SIG-M5 treated with dmso at 0.1 percent for 504 hours (cell line): ENCODE measurements around the gene POLR1A.
"Not testable (repeated sequence)": the region's sequence is repeated elsewhere in the genome, so short reads cannot be mapped to it uniquely, and the experiment has no call there.

Experiments used
- DNase-seq: peaks from one replicate; lab custom pipeline; 2025; ENCODE audit not compliant: unreplicated experiment; lab: John Stamatoyannopoulos, UW

POLR1A gene

GRCh38 chr2:86000131-86000937 lies 105.4 kb downstream of the POLR1A start:
- peak; percentile 78 for DNase-seq

- DNase-seq: peak; percentile 72
Observed at GRCh38 chr2:85999061-85999831, 106.4 kb downstream of the POLR1A start.

DNA sequence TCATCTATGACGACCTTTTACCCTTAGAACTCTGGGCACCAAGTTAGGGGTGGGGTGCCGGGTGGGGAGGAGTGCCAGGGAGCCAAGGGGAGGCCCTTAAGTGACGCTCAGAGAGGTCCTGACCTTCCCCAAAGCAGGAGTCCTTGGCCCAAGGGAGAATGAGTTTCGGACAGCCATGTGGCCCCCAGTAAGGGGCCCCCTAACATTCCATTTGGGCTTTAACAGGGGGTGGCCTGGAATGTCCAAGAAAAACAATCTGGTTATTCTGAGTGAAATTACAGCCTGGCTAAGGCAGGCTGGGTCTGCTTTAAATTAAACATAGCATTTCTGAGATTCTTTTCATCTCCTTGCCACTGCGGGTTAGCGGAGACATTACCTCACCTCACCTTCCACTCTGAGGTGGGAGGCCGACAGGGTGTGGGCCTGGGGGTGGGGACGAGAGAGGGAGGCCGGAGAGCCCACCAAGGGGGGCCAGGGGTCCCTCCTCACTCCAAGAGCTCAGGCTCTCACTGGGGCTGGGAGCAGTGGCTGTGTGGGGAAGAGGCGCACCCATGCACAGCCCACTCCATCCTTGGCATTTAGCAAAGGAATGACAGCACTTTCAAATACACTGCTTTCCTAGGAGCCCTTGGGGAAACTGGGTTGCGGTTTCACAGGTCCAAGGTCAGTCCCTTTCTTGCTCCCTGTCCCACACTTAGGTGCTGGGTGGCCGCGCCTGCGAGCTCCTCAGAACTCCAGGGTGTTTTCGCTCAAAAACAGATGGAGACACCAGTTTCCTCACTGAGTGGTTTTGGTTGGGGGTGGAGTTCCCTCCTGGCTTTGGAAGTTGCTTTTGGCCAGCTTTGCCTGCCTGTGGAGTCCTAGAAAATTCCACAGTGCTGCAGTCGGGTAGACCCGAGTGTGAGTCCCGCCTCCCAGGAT lies 107.4 kb downstream of the POLR1A start:
- no peak for DNase-seq

DNA sequence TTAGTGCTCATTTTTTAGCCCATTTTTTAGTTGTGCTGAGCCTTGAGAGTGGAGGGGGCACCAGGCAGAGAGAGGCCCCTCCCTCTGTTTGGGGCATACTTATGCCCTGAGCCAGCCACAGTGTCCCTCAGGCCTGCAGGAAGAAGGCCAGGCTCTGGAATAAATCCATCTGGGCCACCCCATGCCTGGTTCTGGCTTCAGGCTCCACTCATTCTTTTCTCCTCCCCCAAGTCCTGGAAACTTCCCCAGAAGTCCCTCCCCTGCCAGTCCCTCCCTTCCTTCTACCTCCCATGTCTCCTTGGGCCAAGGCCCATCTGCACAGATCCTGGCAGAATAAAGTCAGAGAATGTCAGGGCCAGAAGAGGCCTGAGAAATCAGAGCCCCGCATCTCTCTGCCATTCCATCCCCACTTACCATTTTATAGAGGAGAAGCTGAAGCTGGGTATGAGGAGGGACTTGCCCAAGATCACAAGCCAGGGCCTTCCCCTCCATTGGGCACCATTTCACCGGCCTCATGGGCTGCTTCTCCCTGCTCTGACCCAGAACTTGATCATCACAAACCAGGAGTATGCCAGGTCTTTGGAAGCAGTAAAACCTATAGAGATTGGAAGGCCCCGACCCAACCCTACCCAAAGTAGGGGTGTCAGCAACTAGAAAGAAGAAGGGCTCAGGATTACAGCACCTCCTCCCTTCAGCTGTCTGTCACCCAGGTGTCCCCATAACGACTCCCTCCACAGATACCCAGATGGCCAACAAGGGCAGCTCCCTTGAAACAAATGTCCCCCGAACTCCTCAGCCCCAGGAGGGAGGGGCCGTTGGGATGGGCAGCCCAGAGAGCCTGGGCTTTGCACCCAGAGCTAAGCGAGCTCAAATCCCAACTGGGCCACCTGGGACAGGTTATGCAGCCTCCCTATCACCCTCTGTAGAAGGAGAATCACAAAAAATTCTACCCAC lies 108.4 kb downstream of the POLR1A start:
- DNase-seq: no peak

- DNase-seq: no peak
Observed at GRCh38 chr2:85996591-85996990, 109.1 kb downstream of the POLR1A start.

DNA sequence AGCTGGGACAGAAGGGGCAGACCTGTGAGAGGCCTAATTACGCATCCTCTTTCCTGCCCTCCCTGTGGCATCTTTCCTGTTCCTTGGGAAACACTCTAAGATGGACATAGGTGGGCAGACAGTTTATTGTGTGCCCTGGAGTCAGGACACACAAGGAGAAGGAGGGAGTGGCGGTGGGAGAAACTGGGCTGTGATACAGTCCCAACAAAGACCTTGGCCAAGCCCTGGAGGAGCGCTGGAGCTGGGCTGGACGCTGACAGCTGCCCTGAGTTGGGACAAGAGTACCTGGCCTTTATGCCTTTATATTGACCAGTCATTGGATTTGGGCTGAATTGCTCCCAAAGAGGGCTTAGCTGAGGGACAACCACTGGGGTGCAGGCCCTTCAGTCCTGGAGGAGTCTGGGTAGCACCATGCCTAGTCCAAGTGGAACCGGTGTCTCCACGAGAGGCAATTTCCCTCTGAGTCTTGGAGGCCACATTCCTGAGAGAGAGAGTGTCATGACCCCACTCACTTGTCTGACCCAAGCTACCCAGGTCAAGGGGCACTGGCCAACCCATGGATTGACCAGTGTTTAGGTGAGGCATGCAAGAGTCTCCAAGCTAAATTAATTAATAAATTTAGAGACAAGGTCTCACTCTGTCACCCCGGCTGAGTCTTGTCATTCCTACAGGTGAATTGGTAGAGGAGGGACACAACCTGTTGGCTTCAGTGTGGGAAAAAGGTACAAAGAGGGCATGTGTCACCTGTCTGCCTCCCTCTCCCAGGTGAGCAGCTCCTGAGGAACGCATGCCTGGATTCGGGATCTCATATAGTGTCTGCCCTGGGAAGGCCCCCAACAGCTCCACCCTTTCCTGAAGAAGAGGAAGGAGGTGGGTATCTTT lies 109.8 kb downstream of the POLR1A start:
- DNase-seq: no peak

- DNase-seq: no peak
Observed at GRCh38 chr2:85994897-85995647, 110.6 kb downstream of the POLR1A start.

- no peak for DNase-seq
Observed at GRCh38 chr2:85994421-85994777, 111.3 kb downstream of the POLR1A start.

DNA sequence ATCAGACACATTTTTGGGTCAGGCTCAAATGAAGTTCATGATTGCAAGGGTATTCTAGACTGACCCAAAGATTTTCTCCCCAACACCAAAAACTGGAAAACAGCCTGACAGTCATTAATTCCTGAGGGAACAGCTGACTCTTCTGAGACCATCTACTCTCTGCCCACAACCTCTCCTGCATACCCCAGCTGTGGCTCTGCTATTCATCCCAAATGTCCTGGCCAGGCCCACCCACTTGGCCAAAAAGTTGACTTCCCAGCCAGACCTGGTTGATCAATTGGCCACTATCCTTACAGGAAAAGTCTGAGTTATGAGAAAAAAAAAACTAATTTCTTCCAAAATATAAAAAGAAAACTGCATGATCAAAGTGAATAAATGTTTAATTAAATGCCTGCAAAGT lies 113.1 kb downstream of the POLR1A start:
- DNase-seq: no peak

- DNase-seq: not testable (repeated sequence)
Observed at GRCh38 chr2:85992053-85992452, 113.6 kb downstream of the POLR1A start.

GRCh38 chr2:85990084-85990483 lies 115.6 kb downstream of the POLR1A start:
- no peak for DNase-seq

GRCh38 chr2:85989288-85989865 lies 116.3 kb downstream of the POLR1A start:
- no peak for DNase-seq

GRCh38 chr2:85988914-85989270 lies 116.8 kb downstream of the POLR1A start:
- no peak for DNase-seq

- no peak for DNase-seq
Observed at GRCh38 chr2:85988175-85988913, 117.3 kb downstream of the POLR1A start.

DNA sequence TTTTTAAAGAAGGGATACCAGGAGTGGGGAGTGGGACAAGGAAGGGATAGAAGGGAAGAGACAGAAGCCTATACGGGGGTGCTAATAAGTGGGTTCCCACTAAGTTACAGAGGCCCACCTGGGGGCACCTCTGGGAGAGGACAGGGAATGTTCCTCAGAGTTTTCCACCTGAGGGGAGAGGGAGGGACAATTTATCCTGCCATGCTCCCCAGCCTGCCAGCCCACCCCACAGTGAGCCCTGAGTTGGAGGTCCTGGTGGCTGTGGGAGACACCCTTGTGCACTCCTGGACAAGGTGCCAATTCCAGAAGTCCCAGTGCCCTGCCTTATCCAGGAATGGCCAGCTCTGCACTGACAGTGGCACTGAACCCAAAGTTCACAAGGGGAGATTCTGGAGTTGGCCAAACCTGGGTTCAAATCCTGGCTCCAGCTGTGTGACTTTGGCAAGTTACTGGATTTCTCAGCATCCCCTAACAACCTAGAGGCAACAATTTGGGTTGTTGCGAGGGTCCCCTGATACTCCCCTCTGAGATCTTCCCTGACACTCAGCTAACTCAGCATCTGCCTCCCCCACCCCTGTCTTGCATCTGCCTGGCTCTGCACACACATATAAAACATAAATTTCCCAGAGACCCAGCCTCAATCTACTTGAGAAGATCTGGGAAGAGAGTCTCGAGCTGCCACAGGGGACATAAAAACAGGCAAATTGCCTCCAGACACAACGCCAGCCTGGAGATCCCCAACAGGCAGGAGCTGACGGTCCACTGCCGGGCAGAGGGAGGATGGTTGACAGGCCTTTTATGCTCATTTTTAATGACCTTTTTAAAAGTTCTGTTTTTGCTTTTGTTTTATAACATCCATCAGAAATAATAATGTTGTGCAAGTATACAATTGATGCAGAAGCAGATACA lies 118.2 kb downstream of the POLR1A start:
- DNase-seq: no peak

- DNase-seq: no peak
Observed at GRCh38 chr2:85986121-85986520, 119.6 kb downstream of the POLR1A start.

DNA sequence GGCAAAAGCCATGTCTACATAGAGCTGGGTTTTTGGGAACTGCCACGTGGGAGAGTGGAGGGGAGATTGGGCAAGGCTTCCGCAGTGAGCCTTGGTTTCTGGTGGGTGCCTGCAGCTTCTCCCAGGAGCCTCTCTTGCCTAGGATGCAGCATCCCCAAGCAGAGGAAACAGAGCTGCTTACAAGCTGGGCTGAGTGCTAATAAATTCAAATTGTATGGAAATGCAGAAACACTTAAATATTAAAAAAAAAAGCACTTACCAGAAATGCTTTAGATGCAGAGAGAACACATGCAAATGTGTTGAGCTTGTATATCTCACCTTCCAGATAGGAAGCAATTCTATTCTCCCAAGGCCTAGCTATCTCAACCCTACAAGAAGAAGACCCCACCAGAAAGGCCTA lies 120.9 kb downstream of the POLR1A start:
- DNase-seq: no peak
